Stomach smooth muscle (tissue), 2 donors: ENCODE data around the gene RFTN2.
"Not testable (repeated sequence)": the region's sequence is repeated elsewhere in the genome, so short reads cannot be mapped to it uniquely, and the experiment has no call there.

ENCODE experiments used
- H3K27ac ChIP-seq: one replicate; pipeline ENCODE4 v1.7.0; 2013; ENCODE audit warnings: mild to moderate bottlenecking, low read length, inconsistent platforms
- H3K27me3 ChIP-seq, 2 donors: one replicate each; pipeline ENCODE4 v1.7.0; 2013; ENCODE audit warnings: low read length in 2 of 2; ENCODE audit not compliant: insufficient read depth in 2 of 2, control insufficient read depth in 1 of 2
- H3K36me3 ChIP-seq, 2 donors: one replicate each; pipeline ENCODE4 v1.7.0; 2013; ENCODE audit warnings: low read length in 2 of 2; ENCODE audit not compliant: control insufficient read depth in 2 of 2, insufficient read depth in 2 of 2
- H3K4me1 ChIP-seq: one replicate; pipeline ENCODE4 v1.7.0; 2013; ENCODE audit warnings: low read length; ENCODE audit not compliant: control insufficient read depth, insufficient read depth
- H3K4me3 ChIP-seq, 2 donors: one replicate each; pipeline ENCODE4 v1.7.0; 2013; ENCODE audit warnings: low read length in 2 of 2
- H3K9ac ChIP-seq, 2 donors: one replicate each; pipeline ENCODE4 v1.7.0; 2013; ENCODE audit warnings: low read length in 2 of 2, mild to moderate bottlenecking in 1 of 2
- H3K9me3 ChIP-seq, 2 donors: one replicate each; pipeline ENCODE4 v1.7.0; 2013; ENCODE audit warnings: low read length in 2 of 2; ENCODE audit not compliant: control insufficient read depth in 2 of 2
- donor health status: healthy.
- donor health status: Pancreatic carcinoma.

The RFTN2 gene

DNA sequence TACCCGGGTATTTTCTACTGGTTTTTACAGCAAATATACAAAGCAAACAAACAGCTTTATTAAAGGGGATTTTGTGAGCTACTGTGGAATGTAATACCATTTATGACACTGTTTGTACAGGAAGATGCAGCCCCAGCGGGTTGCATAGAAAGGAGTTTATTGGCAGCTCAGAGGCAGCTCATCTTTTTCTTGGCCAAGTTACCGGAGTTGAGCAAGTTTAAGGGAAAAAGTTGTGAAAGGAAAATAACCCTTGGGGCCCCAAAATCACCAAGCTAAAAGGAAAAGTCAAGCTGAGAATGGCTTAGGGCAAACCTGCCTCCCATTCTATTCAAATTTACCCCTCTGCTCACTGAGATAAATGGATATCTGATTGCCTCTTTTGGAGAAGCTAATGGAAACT is 98.8 kb downstream of the RFTN2 start:
- no peaks in the 10 kb centered on the region for H3K27me3 ChIP-seq
- H3K9me3 ChIP-seq: no peaks in the 10 kb centered on the region
- H3K4me3 ChIP-seq: no peak overlapping the region
- no peak overlapping the region for H3K27ac ChIP-seq
- H3K4me1 ChIP-seq: no peaks in the 10 kb centered on the region
- H3K36me3 ChIP-seq: no peaks in the 10 kb centered on the region
- no peak overlapping the region for H3K9ac ChIP-seq

DNA sequence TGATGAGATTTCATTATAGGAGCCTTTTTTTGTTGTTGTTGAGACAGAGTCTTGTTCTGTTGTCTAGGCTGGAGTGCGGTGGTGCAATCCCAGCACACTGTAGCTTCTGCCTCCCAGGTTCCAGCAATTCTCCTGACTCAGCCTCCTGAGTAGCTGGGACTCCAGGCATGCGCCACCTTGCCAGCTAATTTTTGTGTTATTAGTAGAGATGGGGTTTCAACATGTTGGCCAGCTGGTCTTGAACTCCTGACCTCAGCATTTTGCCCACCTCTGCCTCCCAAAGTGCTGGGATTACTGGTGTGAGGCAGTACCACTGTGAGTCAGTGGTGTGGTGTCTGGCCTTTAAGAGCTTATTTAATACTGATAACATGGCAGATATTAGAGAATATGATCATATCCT is 99.4 kb downstream of the RFTN2 start:
- no peaks in the 10 kb centered on the region for H3K27me3 ChIP-seq
- H3K36me3 ChIP-seq: no peaks in the 10 kb centered on the region
- H3K9me3 ChIP-seq: no peaks in the 10 kb centered on the region
- H3K4me1 ChIP-seq: no peaks in the 10 kb centered on the region
- H3K27ac ChIP-seq: no peak overlapping the region
- H3K4me3 ChIP-seq: no peak overlapping the region
- no peak overlapping the region for H3K9ac ChIP-seq

DNA sequence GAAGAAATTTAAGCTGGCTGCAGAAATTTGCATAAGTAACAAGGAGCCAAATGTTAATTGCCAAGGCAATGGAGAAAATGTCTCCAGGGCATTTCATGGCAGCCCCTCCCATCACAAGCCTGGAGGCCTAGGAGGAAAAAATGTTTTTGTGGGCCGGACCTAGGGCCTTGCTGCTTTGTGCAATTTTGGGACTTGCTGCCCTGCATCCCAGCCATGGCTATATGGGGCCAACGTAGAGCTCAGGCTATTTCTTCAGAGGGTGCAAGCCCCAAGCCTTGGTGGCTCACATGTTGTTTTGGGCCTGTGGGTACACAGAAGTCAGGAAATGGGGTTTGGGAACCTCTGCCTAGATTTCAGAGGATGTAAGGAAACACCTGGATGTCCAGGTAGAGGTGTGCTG is 101.8 kb downstream of the RFTN2 start:
- no peaks in the 10 kb centered on the region for H3K9me3 ChIP-seq
- H3K9ac ChIP-seq: no peak overlapping the region
- H3K4me1 ChIP-seq: no peaks in the 10 kb centered on the region
- H3K4me3 ChIP-seq: no peak overlapping the region
- no peak overlapping the region for H3K27ac ChIP-seq
- no peaks in the 10 kb centered on the region for H3K27me3 ChIP-seq
- H3K36me3 ChIP-seq: no peaks in the 10 kb centered on the region

DNA sequence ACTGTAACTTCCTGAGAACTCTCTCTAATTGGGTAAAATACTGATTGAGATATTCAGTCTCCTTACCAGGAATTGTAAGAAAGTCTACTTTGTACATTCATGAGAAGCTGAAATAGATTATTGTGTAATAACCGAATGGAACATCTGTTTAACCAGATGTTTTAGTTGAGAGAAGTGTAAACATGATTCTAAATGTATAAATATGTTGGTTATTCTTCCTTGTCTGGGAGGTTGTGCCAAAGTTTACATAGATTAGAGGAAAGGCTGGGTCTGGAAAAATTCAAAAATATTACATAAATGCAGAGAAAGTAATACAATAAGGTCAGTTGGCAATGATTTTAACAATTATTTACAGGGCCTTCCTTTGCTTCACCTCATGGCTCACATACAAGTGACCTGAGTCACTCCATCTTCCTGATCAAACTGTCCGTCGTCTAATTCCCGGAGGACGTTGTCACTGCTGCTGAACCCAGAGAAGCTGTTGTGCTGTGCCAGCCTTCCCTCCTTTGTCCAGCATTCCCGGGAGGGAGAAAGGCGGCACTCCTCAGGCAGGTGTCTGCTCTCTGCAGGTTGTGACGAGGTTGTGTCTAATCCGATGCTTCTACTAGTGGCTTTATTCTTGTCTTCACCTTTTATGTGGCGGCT is 103.6 kb downstream of the RFTN2 start:
- Histone ChIP-seq H3K4me1 (no peaks in the 10 kb centered on the region), H3K27ac (no peak overlapping the region), H3K36me3 (no peaks in the 10 kb centered on the region), H3K9me3 (no peaks in the 10 kb centered on the region), H3K4me3 (no peak overlapping the region), H3K27me3 (no peaks in the 10 kb centered on the region), H3K9ac (no peak overlapping the region)

DNA sequence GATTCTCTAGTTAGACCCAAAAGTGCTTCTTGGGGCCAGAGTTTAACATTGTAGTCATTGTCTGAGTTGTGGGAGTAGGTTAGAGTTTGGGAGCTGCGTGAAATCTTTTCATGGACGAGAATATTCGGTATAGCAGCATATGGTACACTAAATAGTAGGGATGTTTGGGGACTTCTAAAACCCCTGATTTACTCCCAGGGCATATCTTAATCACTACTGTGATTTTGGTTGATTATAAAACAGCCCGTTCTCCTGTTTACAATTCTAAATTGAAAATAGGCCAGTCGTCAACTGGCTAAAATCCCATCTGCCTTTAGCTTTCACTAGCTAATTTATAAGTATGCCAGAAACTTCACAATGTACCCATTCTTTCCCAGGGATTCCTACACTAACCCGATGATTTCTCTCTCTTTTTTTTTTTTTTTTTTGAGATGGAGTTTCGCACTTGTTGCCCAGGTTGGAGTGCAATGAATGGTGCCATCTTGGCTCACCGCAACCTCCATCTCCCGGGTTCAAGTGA is 115.2 kb downstream of the RFTN2 start:
- Histone ChIP-seq H3K9ac (no peak overlapping the region), H3K36me3 (peaks cover 3% of the 10 kb centered on the region in 2 donors), H3K9me3 (no peaks in the 10 kb centered on the region), H3K27ac (no peak overlapping the region), H3K4me3 (no peak overlapping the region), H3K27me3 (no peaks in the 10 kb centered on the region), H3K4me1 (no peaks in the 10 kb centered on the region)

DNA sequence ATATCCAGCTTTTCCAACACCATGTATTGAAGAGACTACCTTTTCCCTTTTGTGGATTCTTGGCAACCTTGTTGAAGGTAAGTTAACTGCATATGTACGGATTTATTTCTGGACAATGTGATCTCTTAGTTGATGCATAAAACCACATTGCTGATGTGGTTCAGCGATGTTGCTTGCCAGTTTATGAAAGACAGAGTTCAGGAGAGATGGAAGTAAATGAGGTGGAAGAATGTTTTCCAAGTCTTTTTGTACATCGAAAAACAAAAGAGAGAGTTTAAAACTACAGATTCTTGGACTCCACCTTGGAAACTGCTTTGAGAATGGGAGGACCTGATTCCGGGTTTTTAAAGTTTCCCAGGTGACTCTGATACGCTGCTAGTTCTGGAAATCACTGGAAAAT is 115.7 kb downstream of the RFTN2 start:
- no peak overlapping the region for H3K9ac ChIP-seq
- no peaks in the 10 kb centered on the region for H3K9me3 ChIP-seq
- H3K4me3 ChIP-seq: no peak overlapping the region
- H3K27me3 ChIP-seq: no peaks in the 10 kb centered on the region
- peaks cover 3% of the 10 kb centered on the region in 2 donors for H3K36me3 ChIP-seq
- H3K4me1 ChIP-seq: no peaks in the 10 kb centered on the region
- no peak overlapping the region for H3K27ac ChIP-seq

DNA sequence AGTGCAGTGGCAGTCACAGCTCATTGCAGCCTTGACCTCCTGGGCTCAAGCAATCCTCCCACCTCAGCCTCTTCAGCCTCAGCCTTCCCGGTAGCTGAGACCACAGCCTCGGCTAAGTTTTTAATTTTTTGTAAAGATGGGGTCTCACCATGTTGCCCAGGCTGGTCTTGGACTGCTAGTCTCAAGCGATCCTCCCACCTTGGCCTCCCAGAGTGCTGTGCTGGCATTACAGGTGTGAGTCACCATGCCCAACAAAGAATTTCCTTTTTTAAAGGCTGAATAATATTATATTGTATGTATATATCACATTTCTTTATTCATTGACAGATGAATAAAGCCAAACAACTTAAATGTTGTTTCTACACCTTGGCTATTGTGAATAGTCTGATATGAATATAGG is 117.0 kb downstream of the RFTN2 start:
- Histone ChIP-seq H3K9me3 (no peaks in the 10 kb centered on the region), H3K36me3 (peaks cover 3 to 6% of the 10 kb centered on the region in 2 donors), H3K4me1 (no peaks in the 10 kb centered on the region), H3K4me3 (no peak overlapping the region), H3K27ac (no peak overlapping the region), H3K27me3 (no peaks in the 10 kb centered on the region), H3K9ac (no peak overlapping the region)

DNA sequence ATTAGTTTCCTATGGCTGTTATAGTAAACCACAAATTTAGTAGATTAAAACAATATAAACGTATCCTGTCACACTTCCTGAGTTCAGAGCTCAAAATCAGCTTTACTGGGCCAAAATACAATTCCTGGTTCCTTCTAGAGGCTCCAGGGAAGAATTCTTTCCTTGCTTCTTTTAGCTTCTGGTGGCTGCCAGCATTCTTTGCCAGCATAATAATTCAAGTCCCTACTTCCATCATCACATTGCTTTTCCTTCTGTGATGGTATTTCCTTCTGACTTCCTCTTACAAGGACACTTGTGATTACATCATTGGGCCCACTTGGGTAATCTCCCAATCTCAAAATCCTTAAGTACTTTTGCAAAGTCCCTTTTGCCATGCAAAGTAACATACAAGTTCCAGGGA is 118.9 kb downstream of the RFTN2 start:
- Histone ChIP-seq H3K36me3 (peaks cover 6 to 13% of the 10 kb centered on the region in 2 donors), H3K4me1 (no peaks in the 10 kb centered on the region), H3K4me3 (no peak overlapping the region), H3K9ac (no peak overlapping the region), H3K9me3 (no peaks in the 10 kb centered on the region), H3K27me3 (no peaks in the 10 kb centered on the region), H3K27ac (no peak overlapping the region)

DNA sequence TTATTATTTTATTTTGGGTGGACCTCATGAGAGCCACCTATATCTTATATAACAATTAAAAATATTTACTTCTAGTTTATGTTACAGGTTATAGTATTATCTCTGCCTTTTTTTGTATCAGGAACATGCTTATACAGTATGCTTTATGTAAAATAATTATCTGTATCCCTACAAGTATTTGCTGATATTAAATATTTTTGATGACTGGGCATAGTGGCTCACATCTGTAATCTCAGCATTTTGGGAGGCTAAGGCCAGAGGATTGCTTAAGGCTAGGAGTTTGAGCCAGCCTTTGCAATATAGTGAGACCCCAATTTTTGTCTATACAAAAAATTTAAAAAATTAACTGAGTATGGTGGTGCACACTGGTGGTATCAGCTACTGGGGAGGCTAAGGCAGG is 119.9 kb downstream of the RFTN2 start:
- H3K27me3 ChIP-seq: no peaks in the 10 kb centered on the region
- peaks cover 9 to 23% of the 10 kb centered on the region in 2 donors for H3K36me3 ChIP-seq
- H3K4me3 ChIP-seq: no peak overlapping the region
- no peak overlapping the region for H3K27ac ChIP-seq
- no peak overlapping the region for H3K9ac ChIP-seq
- H3K4me1 ChIP-seq: no peaks in the 10 kb centered on the region
- H3K9me3 ChIP-seq: no peaks in the 10 kb centered on the region

DNA sequence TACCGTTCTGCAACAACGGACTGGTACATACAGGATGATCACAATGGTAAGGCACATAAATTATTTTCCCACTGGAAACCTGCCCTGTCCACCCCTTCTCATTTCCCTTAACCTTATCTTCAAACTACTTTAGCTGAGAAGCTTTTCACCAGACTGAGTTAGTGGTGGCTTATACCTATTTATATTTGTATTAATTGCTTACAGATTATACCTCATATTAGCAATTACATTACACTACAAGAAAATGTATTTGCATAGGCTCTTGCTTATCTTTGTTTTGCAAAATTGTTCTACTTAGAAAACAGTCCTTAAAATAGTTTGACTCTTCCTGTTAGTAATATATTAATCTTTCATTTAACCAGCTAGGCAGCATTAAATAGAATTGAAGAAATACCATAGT is 124.1 kb downstream of the RFTN2 start:
- not testable (repeated sequence) for H3K9me3 ChIP-seq, H3K4me1 ChIP-seq, H3K27ac ChIP-seq, H3K4me3 ChIP-seq, H3K27me3 ChIP-seq, H3K9ac ChIP-seq
- H3K36me3 ChIP-seq: peaks cover 8 to 32% of the 10 kb centered on the region in 2 donors

DNA sequence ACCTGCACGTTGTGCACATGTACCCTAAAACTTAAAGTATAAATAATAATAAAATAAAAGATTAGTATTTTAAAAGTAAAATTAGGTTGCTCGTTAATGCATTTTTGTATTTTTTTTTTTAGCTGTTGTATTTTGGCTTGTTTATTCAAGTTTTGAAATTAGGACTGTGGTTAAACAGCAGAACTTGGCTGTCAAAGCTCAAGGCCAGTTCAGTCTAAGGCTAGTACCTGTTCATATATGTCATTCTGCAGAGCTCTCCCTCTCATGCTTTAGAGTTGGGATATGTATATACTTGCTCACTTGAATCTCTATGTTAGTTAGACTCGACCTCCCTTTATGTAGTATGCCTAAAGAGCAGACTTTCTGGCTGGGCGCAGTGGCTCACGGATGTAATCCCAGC is 126.8 kb downstream of the RFTN2 start:
- no peak overlapping the region for H3K9ac ChIP-seq
- no peak overlapping the region for H3K4me3 ChIP-seq
- no peaks in the 10 kb centered on the region for H3K27me3 ChIP-seq
- no peak overlapping the region for H3K27ac ChIP-seq
- H3K4me1 ChIP-seq: no peaks in the 10 kb centered on the region
- H3K36me3 ChIP-seq: peaks cover 12 to 36% of the 10 kb centered on the region in 2 donors
- no peaks in the 10 kb centered on the region for H3K9me3 ChIP-seq
